Measurements from ENCODE around the gene A2M.

The A2M gene

GRCh38 chr12:9127484-9127883, 11.8 kb upstream of the A2M start:
- H3K4me1 ChIP-seq (ENCODE audit: control insufficient read depth, low read depth, low read length): no peaks in the 10 kb centered on the region
- no CpG with 5 or more reads among the region's 21 CpGs for WGBS (ENCODE audit: extremely low coverage, insufficient coverage, low lambda C conversion rate)

GRCh38 chr12:9124383-9125031, 8.8 kb upstream of the A2M start:
- Histone ChIP-seq H3K27me3 (ENCODE audit: insufficient read depth, low read length, poor library complexity) (no peaks in the 10 kb centered on the region), H2AK5ac (ENCODE audit: low read length) (no peak overlapping the region), H3K4me2 (ENCODE audit: low read length) (no peak overlapping the region), H3K9ac (ENCODE audit: low read length) (no peak overlapping the region), H3K56ac (ENCODE audit: low read length) (no peak overlapping the region), H4K5ac (ENCODE audit: low read length) (no peak overlapping the region), H3K4me1 (ENCODE audit: control insufficient read depth, low read depth, low read length) (no peaks in the 10 kb centered on the region), H4K8ac (ENCODE audit: low read depth, low read length) (no peak overlapping the region), H2BK120ac (ENCODE audit: low read depth, low read length) (no peak overlapping the region), H3K36me3 (ENCODE audit: control insufficient read depth, insufficient read depth, low read length) (no peaks in the 10 kb centered on the region), H3K4me3 (ENCODE audit: low read length) (no peak overlapping the region), H3K79me2 (ENCODE audit: control insufficient read depth, insufficient read depth, low read length) (no peaks in the 10 kb centered on the region), H3K18ac (ENCODE audit: low read length) (no peak overlapping the region), H3K79me1 (ENCODE audit: low read length) (no peaks in the 10 kb centered on the region), H2BK15ac (replicated peaks; ENCODE audit: low read depth) (no peak overlapping the region), H2BK5ac (ENCODE audit: low read length) (no peak overlapping the region), H3K27ac (ENCODE audit: low read depth, low read length) (no peak overlapping the region), H3K4ac (ENCODE audit: low read depth, low read length) (no peak overlapping the region), H3K23ac (ENCODE audit: low read length) (no peak overlapping the region)
- DNase-seq: no peak
- no CpG with 5 or more reads among the region's 16 CpGs for WGBS (ENCODE audit: extremely low coverage, insufficient coverage, low lambda C conversion rate)

More at GRCh38 chr12:9127484-9127883, 11.8 kb upstream of the A2M start:
- no peak overlapping the region for H3K9ac ChIP-seq (ENCODE audit: low read length)
- H3K4me3 ChIP-seq (ENCODE audit: low read length): no peak overlapping the region
- H3K18ac ChIP-seq (ENCODE audit: low read length): no peak overlapping the region
- no peaks in the 10 kb centered on the region for H3K79me1 ChIP-seq (ENCODE audit: low read length)
- H3K4me2 ChIP-seq (ENCODE audit: low read length): no peak overlapping the region
- no peak overlapping the region for H3K56ac ChIP-seq (ENCODE audit: low read length)
- H3K27ac ChIP-seq (ENCODE audit: low read depth, low read length): no peak overlapping the region
- H3K36me3 ChIP-seq (ENCODE audit: control insufficient read depth, insufficient read depth, low read length): no peaks in the 10 kb centered on the region
- no peak overlapping the region for H4K5ac ChIP-seq (ENCODE audit: low read length)
- H2AK5ac ChIP-seq (ENCODE audit: low read length): no peak overlapping the region
- H3K79me2 ChIP-seq (ENCODE audit: control insufficient read depth, insufficient read depth, low read length): no peaks in the 10 kb centered on the region
- H2BK5ac ChIP-seq (ENCODE audit: low read length): no peak overlapping the region
- H3K23ac ChIP-seq (ENCODE audit: low read length): no peak overlapping the region
- no peaks in the 10 kb centered on the region for H3K27me3 ChIP-seq (ENCODE audit: insufficient read depth, low read length, poor library complexity)
- no peak for DNase-seq
- no peak overlapping the region for H4K8ac ChIP-seq (ENCODE audit: low read depth, low read length)
- H2BK15ac ChIP-seq (replicated peaks; ENCODE audit: low read depth): no peak overlapping the region
- H3K4ac ChIP-seq (ENCODE audit: low read depth, low read length): no peak overlapping the region
- H2BK120ac ChIP-seq (ENCODE audit: low read depth, low read length): no peak overlapping the region

GRCh38 chr12:9123781-9124382, 8.2 kb upstream of the A2M start:
- DNase-seq: no peak
- Histone ChIP-seq H3K27me3 (ENCODE audit: insufficient read depth, low read length, poor library complexity) (no peaks in the 10 kb centered on the region), H3K4me2 (ENCODE audit: low read length) (no peak overlapping the region), H2BK120ac (ENCODE audit: low read depth, low read length) (no peak overlapping the region), H4K8ac (ENCODE audit: low read depth, low read length) (no peak overlapping the region), H3K79me1 (ENCODE audit: low read length) (no peaks in the 10 kb centered on the region), H3K4me1 (ENCODE audit: control insufficient read depth, low read depth, low read length) (no peaks in the 10 kb centered on the region), H3K18ac (ENCODE audit: low read length) (no peak overlapping the region), H2BK15ac (replicated peaks; ENCODE audit: low read depth) (no peak overlapping the region), H4K5ac (ENCODE audit: low read length) (no peak overlapping the region), H3K4me3 (ENCODE audit: low read length) (no peak overlapping the region), H3K27ac (ENCODE audit: low read depth, low read length) (no peak overlapping the region), H3K4ac (ENCODE audit: low read depth, low read length) (no peak overlapping the region), H3K23ac (ENCODE audit: low read length) (no peak overlapping the region), H3K9ac (ENCODE audit: low read length) (no peak overlapping the region), H3K36me3 (ENCODE audit: control insufficient read depth, insufficient read depth, low read length) (no peaks in the 10 kb centered on the region), H2BK5ac (ENCODE audit: low read length) (no peak overlapping the region), H2AK5ac (ENCODE audit: low read length) (no peak overlapping the region), H3K56ac (ENCODE audit: low read length) (no peak overlapping the region), H3K79me2 (ENCODE audit: control insufficient read depth, insufficient read depth, low read length) (no peaks in the 10 kb centered on the region)
- WGBS (ENCODE audit: extremely low coverage, insufficient coverage, low lambda C conversion rate): no CpG with 5 or more reads among the region's 14 CpGs

- H2BK5ac ChIP-seq (ENCODE audit: low read length): no peak overlapping the region
- no peaks in the 10 kb centered on the region for H3K36me3 ChIP-seq (ENCODE audit: control insufficient read depth, insufficient read depth, low read length)
- H2AK5ac ChIP-seq (ENCODE audit: low read length): no peak overlapping the region
- no peak overlapping the region for H3K4me2 ChIP-seq (ENCODE audit: low read length)
- no CpG with 5 or more reads among the region's 3 CpGs for WGBS (ENCODE audit: extremely low coverage, insufficient coverage, low lambda C conversion rate)
- H3K79me1 ChIP-seq (ENCODE audit: low read length): no peaks in the 10 kb centered on the region
- H4K5ac ChIP-seq (ENCODE audit: low read length): no peak overlapping the region
- H3K18ac ChIP-seq (ENCODE audit: low read length): no peak overlapping the region
- H3K27ac ChIP-seq (ENCODE audit: low read depth, low read length): no peak overlapping the region
- H3K27me3 ChIP-seq (ENCODE audit: insufficient read depth, low read length, poor library complexity): no peaks in the 10 kb centered on the region
- H2BK120ac ChIP-seq (ENCODE audit: low read depth, low read length): no peak overlapping the region
- no peak overlapping the region for H3K4me3 ChIP-seq (ENCODE audit: low read length)
- H3K4ac ChIP-seq (ENCODE audit: low read depth, low read length): no peak overlapping the region
- H4K8ac ChIP-seq (ENCODE audit: low read depth, low read length): no peak overlapping the region
- no peak overlapping the region for H3K23ac ChIP-seq (ENCODE audit: low read length)
- H3K4me1 ChIP-seq (ENCODE audit: control insufficient read depth, low read depth, low read length): no peaks in the 10 kb centered on the region
- H3K56ac ChIP-seq (ENCODE audit: low read length): no peak overlapping the region
- no peak overlapping the region for H2BK15ac ChIP-seq (replicated peaks; ENCODE audit: low read depth)
- no peaks in the 10 kb centered on the region for H3K79me2 ChIP-seq (ENCODE audit: control insufficient read depth, insufficient read depth, low read length)
- no peak for DNase-seq
- no peak overlapping the region for H3K9ac ChIP-seq (ENCODE audit: low read length)
These were observed 6.4 kb upstream of the A2M start for GRCh38 chr12:9122091-9122609.

- no peak overlapping the region for H2BK120ac ChIP-seq (ENCODE audit: low read depth, low read length)
- whole genome bisulfite sequencing (ENCODE audit: extremely low coverage, insufficient coverage, low lambda C conversion rate): no CpG with 5 or more reads among the region's 10 CpGs
These were observed 4.9 kb upstream of the A2M start for GRCh38 chr12:9120487-9121184.

More at GRCh38 chr12:9120487-9121184, 4.9 kb upstream of the A2M start:
- no peaks in the 10 kb centered on the region for H3K4me1 ChIP-seq (ENCODE audit: control insufficient read depth, low read depth, low read length)
- H3K18ac ChIP-seq (ENCODE audit: low read length): no peak overlapping the region
- H3K4me2 ChIP-seq (ENCODE audit: low read length): no peak overlapping the region
- no peak overlapping the region for H2BK5ac ChIP-seq (ENCODE audit: low read length)
- no peak for DNase-seq
- no peak overlapping the region for H3K9ac ChIP-seq (ENCODE audit: low read length)
- H2BK15ac ChIP-seq (replicated peaks; ENCODE audit: low read depth): no peak overlapping the region
- H3K36me3 ChIP-seq (ENCODE audit: control insufficient read depth, insufficient read depth, low read length): no peaks in the 10 kb centered on the region
- H3K4ac ChIP-seq (ENCODE audit: low read depth, low read length): no peak overlapping the region
- no peaks in the 10 kb centered on the region for H3K27me3 ChIP-seq (ENCODE audit: insufficient read depth, low read length, poor library complexity)
- H3K4me3 ChIP-seq (ENCODE audit: low read length): no peak overlapping the region
- H3K23ac ChIP-seq (ENCODE audit: low read length): no peak overlapping the region
- no peaks in the 10 kb centered on the region for H3K79me1 ChIP-seq (ENCODE audit: low read length)
- H3K27ac ChIP-seq (ENCODE audit: low read depth, low read length): no peak overlapping the region
- H4K5ac ChIP-seq (ENCODE audit: low read length): no peak overlapping the region
- H2AK5ac ChIP-seq (ENCODE audit: low read length): no peak overlapping the region
- no peak overlapping the region for H3K56ac ChIP-seq (ENCODE audit: low read length)
- H4K8ac ChIP-seq (ENCODE audit: low read depth, low read length): no peak overlapping the region
- no peaks in the 10 kb centered on the region for H3K79me2 ChIP-seq (ENCODE audit: control insufficient read depth, insufficient read depth, low read length)

All from mesendoderm (in vitro differentiated cells).